NCI-H524 (cell line): ENCODE measurements around the gene NPPB.

ENCODE experiments used
- DNase-seq, 2 experiments: peaks; one replicate each; lab custom pipeline; 2025; lab: John Stamatoyannopoulos, UW

NPPB gene

DNA sequence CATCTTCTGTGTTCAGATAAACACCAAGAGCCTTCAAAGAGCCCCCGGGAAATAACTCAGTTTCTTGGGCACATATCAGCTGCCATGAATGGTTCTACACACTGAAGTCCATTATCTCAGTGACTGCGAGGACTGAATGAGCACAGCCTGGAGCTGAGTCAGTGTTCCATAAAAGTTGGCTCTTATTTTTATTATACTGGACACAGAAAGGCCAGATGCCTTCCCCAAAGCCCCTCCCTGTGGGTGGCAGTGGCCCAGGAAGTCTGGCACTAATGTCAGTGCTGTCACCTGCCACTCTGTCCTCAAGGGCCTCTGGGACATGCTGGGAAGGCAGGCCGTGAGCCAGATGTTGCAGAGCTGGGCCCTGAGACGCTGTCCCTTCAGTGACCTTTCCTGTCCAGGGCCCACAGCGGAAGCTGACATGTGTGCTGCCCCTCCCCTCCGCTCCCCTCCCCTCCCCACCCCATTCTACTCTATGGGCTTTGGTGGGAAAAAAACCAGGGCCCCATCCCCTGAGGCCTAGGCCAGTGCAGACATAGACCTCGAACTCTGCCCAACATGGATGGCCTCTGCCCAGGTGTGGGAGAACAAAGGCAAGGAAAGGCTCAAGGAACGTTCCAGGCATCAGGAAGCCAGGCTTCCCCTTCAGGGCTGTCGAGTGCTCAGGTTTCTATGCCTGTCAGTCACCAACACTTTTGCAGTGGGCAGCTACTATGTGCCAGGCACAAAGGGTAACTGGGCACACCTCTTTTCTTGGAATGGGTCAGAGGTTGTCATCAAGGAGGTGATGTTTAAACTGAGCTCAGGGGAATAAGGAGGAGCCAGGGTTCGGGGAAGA is 22.4 kb upstream of the NPPB start:
- peak; percentile 41 to 84 for DNase-seq

DNA sequence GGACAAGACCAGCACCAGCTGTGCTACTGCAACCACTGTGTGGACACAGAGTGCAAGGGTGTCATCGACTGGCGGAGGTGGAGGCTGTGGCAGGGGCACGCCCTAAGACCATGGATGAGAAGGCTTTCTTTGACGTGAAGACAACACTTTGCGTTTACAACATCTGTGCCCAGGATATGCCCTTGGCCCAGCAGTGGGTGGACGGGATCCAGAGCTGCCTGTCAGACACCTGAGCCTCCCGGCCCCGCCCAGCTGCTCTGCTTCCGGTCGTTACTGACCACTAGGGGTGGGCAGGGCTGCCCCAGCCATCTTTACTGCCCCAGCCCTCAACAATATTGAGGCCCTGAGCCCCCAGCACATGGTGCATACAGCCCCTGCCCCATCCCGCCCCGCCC is 21.4 kb upstream of the NPPB start:
- no peak for DNase-seq

DNA sequence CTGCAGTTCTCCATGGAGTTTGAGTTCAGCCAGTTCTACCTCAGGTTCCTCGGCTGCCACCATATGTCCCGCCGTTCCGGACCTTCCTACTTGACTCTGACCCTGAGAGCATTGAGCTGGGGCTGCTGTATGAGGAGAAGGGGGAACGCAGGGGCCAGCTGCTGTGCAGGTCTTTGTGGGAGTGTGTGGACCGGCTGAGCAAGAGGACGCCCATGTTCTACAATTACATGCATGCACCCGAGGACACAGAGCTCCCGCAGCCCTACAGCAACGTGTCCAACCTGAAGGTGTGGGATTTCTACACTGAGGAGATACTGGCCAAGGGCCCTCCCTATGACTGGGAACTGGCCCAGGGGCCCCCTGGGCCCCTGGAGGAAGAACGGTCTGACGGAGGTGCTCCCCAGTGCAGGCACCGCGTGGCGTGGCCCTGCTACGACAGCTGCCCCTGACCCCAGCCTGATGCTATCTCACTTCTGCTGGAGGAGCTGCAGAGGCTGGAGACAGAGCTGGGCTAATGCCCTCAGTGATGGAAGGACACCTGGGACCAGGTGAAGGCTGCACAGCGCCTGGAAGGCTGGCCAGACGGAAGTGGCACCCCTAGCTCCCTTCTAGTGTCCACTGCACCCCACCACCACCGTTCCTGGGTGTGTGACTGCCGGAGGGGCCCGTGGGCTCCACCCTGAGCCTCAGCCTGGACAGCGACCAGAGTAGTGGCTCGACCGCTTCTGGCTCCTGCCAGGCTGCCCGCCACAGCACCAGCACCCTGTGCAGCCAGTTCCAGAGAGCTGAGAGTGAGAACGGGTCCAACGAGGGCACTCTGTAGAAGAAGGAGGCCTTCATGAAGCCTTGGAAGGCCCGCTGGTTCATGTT is 20.8 kb upstream of the NPPB start:
- DNase-seq: no peak

DNA sequence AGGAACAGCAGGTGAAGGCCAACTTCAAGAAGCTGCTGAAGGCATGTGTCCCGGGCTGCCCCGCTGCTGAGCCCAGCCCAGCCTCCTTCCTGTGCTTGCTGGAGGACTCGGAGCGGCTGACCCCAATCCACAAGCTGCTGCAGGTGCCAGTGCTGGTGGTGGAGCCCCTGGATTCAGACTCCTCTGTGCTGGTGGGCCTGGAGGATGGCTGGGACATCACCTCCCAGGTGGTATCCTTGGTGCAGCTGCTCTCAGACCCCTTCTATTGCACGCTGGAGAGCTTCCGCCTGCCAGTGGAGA is 20.1 kb upstream of the NPPB start:
- DNase-seq: no peak

DNA sequence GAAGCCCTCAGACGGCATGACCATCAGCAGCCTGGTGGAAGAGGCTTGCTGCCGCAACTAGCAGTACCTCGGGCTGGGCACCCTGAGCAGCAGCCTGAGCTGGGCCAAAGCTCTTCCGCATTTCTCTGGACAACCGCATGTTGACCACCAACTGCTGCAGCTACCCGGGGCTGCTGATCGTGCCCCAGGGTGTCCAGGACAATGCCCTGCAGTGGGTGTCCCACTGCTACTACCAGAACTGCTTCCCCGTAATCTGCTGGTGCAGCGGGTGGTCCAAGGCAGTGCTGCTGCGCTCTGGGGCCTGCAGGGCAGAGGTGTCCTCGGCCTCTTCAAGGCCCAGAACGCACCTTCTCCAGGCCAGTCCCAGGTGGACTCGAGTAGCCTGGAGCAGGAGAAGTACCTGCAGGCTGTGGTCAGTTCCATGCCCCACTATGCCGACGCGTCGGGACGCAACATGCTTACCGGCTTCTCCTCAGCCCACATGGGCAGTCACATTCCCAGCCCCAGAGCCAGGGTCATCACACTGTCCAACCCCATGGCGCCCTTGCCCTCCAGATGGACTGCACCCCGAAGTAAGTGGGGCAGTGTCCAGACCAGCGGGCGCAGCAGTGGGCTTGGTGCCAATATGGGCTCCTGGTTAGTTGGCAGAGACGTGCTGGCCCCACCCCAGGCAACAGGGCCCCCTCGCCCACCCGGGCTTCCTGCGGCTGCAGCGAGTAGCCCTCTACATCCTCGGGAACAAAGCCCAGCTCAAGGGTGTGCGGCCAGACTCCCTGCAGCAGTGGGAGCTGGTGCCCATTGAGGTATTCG is 19.5 kb upstream of the NPPB start:
- no peak for DNase-seq

DNA sequence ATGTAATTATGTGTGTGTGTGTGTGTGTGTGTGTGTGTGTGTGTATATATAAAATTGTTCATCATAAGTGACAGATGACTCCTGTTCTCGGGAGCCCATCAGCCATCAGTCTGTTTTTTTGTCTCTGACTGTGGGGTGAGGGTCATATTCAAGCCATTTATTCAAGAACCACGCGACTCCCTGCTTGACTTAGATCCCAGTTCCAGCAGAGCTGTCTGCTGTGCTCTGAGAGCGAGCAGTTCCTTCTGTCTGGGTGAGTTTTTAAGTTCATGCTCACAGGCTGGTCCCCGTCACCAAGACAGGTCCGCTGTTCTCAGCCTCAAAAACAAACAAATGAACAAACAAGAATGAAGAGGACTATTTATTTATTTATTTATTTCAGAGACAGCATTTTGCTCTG is 18.3 kb upstream of the NPPB start:
- DNase-seq: no peak

DNA sequence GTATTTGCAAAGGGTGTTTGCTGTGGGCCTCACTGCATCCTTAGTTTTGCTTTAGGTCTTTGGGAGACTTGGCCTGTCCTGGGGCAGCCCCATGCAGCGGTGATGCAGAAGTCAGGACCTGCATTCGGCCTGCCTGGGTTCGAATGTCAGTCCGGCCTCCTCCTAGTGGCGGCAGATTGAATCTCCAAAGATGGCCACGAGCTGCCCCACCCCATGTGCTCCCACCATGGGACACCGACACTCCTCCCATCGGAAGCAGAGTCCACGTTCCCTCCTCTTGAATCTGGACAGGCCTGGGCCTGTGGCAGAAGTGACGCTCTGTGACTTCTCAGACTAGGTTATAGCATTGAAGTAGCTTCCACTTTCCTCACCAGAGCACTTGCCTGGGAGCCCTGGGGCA is 16.3 kb upstream of the NPPB start:
- no peak for DNase-seq

DNA sequence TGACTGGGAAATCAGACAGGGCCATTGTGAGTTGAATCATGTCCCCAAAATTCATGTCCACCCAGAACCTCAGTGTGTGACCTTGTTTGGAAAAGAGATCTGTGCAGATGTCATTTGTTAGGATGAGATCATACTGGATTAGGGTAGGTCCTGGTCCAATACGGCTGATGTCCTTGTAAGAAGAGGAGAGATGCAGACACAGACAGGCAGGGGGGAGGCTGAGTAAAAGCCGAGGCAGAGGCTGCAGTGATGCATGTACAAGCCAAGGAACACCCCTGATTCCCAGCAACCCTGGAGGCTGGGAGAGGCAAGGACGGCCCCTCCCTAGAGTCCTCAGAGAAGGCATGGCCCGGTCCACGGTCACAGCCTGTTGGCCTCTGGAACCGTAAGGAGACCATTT is 15.9 kb upstream of the NPPB start:
- DNase-seq: no peak

DNA sequence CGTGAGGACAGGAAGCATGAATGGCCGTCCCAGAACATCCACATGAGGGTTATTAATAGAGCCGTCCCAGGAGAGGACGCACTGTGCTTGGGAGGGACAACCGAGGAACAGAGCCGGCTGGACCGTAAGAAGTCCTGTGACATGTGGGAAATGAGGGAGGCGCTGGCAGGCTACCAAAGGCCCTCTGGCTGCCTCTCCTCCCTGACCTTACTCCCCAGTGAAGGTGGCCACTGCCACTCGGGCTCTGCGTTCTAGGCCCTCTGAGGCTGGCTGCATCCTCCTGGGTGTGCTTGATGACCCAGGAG is 15.5 kb upstream of the NPPB start:
- no peak for DNase-seq

DNA sequence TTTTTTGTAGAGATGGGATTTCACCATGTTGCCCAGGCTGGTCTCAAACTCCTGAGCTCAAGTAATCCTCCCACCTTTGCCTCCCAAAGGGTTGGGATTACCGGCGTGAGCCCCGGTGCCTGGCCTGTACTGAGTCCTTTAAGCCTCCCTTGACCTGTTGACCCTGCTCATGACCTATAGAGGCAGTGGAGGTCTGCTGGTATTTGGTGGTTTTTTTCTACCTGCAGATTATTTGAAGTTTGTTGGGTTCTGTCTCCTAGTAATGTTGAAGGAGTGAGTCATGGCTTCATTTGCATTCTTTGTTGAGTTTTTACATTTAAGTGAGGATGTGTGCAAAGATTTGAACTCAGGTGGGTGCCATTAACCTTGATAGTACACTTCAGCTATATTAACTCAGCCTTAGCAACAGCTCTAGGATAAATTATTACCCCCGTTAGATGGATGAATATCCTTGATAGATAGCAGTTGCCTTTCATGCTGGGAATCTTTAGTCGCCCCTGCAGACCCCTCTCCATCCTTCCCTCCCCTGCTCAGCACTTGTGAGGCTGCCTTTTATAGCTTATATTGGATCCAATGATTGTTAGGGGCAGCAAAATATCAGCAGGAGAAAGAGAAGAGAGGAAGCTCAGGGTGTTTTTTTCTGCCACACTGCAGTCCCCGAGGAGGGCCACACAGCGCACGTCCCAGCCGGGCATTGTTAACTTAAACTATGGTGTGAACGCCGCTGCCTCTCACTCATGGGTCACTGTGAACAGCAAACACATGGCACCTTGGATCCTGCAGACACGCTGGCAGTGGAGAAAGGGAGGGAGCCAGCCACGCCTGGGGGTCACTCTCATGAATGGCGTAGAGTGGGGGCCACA is 14.9 kb upstream of the NPPB start:
- no peak for DNase-seq

DNA sequence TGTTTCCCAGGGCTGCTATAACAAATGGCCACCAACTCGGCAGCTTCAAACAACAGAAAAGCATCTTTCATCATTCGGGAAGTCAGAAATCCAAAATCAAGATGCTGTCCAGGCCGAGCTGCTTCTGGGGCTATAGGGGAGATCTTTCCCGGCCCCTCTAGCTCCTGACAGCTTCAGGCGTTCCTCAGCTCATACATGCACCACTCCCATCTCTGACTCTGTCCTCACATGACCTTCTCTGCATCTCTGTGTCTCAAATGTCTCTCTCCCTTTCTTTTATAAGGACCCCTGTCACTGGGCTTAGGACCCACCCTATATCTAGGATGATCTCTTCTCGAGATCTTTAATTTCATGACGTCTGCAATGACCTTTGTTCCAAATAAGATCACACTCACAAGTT is 13.8 kb upstream of the NPPB start:
- DNase-seq: no peak

DNA sequence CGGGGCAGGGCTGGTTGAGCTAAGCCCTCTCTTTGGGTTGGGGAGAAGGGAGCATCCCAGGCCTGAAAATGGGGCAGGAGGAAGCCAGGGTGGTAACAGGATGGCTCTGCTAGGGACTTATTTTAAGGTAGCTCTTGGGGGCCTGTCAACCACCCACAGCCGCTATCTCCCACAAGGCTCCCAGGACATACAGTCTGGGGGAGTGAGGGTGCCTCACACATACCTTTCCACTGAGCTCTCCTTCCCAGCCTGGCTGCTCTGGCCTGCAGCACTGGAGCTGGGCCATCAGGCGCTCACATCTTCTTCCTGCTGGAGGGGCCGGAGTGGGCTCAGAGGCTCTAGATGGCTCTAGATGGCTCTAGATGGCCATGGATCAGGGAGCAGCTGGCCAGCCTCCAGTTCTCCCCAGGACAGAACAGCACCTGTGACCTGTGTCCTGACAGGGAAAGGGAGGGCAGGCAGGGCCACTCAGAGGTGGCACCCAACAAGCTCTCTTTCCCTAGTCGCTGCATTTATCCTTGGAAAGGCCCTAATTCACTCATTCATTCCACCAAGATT is 11.0 kb upstream of the NPPB start:
- no peak for DNase-seq

DNA sequence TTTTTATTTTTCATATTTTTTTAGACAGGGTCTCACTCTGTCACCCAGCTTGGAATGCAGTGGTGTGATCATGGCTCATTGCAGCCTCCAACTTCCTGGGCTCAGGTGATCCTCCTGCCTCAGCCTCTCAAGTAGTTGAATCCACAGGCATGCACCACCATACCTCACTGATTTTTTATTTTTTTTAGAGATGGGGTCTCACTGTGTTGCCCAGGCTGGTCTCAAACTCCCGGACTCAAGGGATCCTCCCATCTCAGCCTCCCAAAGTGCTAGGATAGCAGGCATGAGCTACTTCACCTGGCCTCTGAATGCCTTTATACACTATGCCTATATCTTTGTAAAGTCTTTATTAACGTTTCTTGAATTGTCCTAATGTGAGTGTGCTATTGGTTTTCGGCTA is 10.4 kb upstream of the NPPB start:
- DNase-seq: no peak

DNA sequence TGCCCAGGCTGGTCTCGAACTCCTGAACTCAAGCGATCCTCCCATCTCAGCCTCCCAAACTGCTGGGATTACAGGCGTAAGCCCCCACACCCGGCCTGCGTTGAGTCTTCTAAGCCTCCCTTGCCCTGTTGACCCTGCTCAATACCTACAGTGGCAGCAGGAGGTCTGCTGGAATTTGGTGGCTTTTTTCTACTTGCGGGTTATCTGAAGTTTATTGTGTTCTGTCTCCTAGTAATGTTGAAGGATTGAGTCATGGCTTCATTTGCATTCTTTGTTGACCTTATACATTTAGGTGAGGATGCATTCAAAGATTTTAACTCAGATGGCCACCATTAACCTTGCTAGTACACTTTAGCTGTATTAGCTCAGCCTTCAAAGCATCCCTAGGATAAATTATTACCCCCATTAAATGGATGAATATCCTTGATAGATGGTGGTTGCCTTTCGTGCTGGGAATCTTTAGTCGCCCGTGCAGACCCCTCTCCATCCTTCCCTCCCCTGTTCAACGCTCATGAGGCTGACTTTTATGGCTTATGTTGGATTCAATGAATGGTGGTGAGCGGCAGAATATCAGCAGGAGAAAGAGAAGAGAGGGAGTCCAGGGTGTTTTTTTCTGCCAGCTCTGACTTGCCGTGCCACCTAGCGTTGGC is 9.7 kb upstream of the NPPB start:
- no peak for DNase-seq

DNA sequence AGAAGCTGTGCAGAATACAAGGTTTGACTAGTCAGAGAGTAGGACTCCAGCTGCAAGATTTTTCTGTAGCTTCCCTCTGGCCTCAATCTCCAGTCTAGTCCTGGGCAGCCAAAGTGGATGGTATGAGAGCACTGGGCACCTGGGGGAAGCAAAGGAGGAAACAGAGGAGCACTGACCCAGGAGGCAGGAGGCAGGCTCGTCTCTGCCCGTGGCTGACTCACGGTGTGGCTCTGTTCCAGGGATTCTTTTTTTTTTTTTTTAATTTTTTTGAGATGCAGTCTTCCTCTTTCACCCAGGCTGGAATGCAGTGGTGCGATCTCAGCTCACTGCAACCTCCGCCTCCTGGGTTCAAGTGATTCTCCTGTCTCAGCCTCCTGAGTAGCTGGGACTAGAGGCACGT is 4.1 kb upstream of the NPPB start:
- DNase-seq: no peak

DNA sequence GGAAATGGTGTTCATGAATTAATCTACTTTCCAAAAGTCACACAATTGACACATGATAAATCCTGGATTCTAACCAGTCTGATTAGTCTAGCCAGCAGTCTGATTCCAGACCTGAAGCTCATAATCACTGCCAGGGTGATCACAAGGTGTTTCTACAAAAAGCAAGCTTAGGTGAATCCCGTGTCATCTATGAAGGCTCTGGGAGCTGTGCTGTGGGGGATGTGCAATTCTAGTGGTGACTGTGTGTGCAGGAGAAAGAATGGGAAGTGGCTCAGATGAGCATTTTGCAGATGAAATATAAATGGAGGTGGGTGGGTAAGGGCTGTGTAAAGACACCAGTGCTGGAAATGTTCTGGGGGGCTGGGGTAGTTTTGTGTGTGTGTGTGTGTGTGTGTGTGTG is 1.8 kb upstream of the NPPB start:
- no peak for DNase-seq

DNA sequence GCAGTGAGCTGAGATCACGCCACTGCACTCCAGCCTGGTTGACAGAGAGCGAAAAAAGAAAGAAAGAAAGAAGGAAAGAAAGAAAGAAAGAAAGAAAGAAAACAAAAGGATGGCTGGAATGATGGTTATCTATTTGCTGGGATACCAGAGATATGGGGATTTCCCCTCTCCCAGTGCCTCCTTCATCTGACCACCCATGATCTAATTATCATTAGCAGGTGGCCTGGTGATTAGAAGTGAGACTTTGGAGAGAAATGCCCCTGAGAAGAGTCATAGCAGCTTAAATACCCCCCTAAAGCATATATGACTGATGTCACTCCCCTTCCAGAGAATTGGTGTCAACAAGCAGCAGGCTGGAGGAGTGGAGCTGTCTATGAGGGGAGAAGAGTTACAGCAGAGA is 1.3 kb upstream of the NPPB start:
- peak in 1 of 2 experiments; percentile 51 for DNase-seq

DNA sequence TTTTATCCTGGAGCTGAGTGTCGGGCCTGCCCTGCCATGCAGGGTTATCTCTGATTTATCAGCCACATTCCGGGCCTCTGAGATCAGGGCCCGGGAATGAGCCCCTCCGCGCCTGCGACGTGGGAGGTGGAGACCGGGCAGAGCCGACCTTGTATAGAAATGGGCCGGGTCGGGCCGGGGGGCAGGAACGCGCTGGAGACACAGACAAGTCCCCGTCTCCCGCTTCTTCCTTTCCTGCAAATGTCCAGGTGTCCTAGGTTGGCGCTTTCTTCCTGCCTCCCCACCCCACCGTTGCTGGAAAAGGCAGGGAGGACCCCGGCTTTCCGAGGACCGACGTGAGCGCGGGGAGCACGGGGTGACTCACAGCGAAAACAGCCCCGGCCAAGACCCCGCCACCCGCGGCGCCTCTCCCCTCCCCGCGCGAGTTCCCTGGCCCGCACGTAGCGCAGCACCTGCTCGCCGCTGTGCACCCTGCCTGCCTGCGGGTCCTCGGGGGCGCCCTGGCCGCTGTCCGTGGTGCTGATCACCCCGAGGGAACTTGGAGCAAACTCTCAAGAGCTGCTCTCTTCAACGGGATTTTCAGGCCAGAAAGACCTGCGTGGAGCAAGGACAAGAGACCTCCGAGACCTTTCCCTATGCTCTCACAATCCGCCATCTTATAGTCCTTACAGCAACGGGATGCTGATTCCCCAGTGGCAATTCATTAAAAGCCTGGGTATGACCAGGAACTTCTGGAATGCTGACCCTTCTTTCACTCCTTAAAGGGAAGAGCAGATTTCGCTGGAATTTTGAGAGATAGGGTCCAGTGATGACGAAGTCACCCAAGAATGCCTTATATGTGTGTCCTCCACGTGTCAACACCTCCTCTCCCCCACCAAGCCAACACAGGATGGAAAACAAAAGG is 475 bp upstream of the NPPB start:
- no peak for DNase-seq

DNA sequence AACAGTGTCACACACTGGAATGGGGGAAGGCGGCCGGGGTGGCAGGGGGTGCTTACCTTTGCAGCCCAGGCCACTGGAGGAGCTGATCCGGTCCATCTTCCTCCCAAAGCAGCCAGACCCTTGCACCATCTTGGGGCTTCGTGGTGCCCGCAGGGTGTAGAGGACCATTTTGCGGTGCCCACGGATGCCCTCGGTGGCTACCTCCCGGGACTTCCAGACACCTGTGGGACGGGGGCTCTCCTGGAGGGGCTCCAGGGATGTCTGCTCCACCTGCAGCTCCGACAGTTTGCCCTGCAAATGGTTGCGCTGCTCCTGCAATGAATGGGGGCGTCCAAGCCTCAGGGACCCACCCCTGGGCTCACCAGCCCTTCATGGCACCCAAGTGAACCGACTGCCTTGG is 587 bp downstream of the NPPB start:
- DNase-seq: no peak
